Measurements from ENCODE around the gene DZIP3.

DNA sequence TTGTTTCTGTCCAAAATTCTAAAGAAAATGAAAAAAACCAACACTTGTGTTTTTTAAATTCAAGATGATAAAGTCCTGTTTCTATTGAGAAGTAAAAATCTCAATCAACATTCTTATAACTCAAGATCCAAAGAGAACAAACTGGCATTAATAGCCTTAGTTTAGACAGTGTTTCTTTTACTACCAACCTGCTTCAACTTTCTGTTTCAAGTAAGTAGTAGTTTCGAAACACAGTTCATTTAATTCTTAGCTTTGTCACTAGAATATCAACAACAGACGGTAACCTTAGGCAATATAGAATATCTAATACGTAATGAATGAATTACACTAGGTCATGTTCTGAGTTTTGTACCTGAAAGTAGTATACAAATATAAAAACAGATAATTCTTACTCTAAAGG, 24.0 kb upstream of the DZIP3 start:
- TF ChIP-seq EP300 (IDR thresholded peaks at IDR 0.05; ENCODE audit: borderline replicate concordance in 1 of 2, low read depth in 2 of 2, low read length in 2 of 2) (no peak), POLR2A (IDR thresholded peaks at IDR 0.05; ENCODE audit: control extremely low read depth in 1 of 2, low read depth in 2 of 2, low read length in 2 of 2) (no peak), CHD2 (IDR thresholded peaks at IDR 0.05; ENCODE audit: low read length) (no peak), POLR2AphosphoS5 (IDR thresholded peaks at IDR 0.05; ENCODE audit: low read depth, low read length) (no peak), YY1 (IDR thresholded peaks at IDR 0.05; ENCODE audit: low read depth, low read length) (no peak), HDAC6 (IDR thresholded peaks at IDR 0.05; ENCODE audit: low read depth, low read length) (no peak), MAFK (IDR thresholded peaks at IDR 0.05; ENCODE audit: low read depth, low read length) (no peak), EZH2 (IDR thresholded peaks at IDR 0.05; ENCODE audit: low read depth, low read length, severe bottlenecking) (no peak), BACH1 (IDR thresholded peaks at IDR 0.05; ENCODE audit: low read length) (no peak), SP2 (IDR thresholded peaks at IDR 0.05; ENCODE audit: low read length) (no peak), GABPA (IDR thresholded peaks at IDR 0.05; ENCODE audit: borderline replicate concordance, insufficient read depth, low read length) (no peak)
- TF ChIP-seq, protein P1, sequence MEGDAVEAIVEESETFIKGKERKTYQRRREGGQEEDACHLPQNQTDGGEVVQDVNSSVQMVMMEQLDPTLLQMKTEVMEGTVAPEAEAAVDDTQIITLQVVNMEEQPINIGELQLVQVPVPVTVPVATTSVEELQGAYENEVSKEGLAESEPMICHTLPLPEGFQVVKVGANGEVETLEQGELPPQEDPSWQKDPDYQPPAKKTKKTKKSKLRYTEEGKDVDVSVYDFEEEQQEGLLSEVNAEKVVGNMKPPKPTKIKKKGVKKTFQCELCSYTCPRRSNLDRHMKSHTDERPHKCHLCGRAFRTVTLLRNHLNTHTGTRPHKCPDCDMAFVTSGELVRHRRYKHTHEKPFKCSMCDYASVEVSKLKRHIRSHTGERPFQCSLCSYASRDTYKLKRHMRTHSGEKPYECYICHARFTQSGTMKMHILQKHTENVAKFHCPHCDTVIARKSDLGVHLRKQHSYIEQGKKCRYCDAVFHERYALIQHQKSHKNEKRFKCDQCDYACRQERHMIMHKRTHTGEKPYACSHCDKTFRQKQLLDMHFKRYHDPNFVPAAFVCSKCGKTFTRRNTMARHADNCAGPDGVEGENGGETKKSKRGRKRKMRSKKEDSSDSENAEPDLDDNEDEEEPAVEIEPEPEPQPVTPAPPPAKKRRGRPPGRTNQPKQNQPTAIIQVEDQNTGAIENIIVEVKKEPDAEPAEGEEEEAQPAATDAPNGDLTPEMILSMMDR (IDR thresholded peaks at IDR 0.05; ENCODE audit: control extremely low read depth in 1 of 3, insufficient read depth in 1 of 3, low read depth in 1 of 3, low read length in 3 of 3) = no peak
- TF ChIP-seq, protein P2, sequence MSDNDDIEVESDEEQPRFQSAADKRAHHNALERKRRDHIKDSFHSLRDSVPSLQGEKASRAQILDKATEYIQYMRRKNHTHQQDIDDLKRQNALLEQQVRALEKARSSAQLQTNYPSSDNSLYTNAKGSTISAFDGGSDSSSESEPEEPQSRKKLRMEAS (IDR thresholded peaks at IDR 0.05) = no peak

Data from H1 (cell line).